ENCODE measurements around the gene UMODL1. TPM values are rescaled to one million over a fixed set of nuclear protein-coding genes. Genes with fewer than 3 reads are reported as not detected.

Gene UMODL1
- total and polyA plus RNA-seq, 9 donors: 0.01 to 2.2 (median 0.24) TPM; not detected in 5

DNA sequence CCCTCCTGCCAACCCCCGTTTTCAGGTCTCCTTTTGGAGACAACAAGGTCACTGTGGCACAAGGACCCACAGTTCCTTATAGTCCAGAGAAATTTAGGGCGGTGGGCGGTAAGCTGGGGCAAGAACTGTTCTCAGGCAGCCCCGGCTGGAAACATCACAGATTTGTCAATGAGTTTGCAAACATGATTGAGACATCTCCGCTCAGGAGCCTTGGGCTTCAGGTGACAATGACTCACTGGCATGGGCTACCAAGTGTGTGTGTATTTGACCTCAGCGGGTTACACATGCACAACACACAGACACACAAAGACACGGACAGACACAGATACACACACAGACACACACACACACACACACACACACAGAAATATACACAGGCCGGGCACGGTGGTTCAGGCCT, 89.6 kb downstream of the UMODL1 start:
- intact Hi-C loops (cut with DNase I): no loop called here
- H3K4me3 ChIP-seq: no peak overlapping the region
- no peaks in the 10 kb centered on the region for H3K36me3 ChIP-seq
- peaks cover 2% of the 10 kb centered on the region for H3K4me1 ChIP-seq (ENCODE audit: insufficient read depth)
- peak in 1 of 5 donors; percentile 5 for DNase-seq
- WGBS, 3 donors: 93 to 95% (median 94%) methylated on average over 9 of the region's 9 CpGs
- no peaks in the 10 kb centered on the region for H3K9me3 ChIP-seq
- H3K27me3 ChIP-seq: no peaks in the 10 kb centered on the region
- no peak overlapping the region for H3K27ac ChIP-seq
- no peak for TF ChIP-seq POLR2A (IDR thresholded peaks at IDR 0.05)
- TF ChIP-seq, protein P1, sequence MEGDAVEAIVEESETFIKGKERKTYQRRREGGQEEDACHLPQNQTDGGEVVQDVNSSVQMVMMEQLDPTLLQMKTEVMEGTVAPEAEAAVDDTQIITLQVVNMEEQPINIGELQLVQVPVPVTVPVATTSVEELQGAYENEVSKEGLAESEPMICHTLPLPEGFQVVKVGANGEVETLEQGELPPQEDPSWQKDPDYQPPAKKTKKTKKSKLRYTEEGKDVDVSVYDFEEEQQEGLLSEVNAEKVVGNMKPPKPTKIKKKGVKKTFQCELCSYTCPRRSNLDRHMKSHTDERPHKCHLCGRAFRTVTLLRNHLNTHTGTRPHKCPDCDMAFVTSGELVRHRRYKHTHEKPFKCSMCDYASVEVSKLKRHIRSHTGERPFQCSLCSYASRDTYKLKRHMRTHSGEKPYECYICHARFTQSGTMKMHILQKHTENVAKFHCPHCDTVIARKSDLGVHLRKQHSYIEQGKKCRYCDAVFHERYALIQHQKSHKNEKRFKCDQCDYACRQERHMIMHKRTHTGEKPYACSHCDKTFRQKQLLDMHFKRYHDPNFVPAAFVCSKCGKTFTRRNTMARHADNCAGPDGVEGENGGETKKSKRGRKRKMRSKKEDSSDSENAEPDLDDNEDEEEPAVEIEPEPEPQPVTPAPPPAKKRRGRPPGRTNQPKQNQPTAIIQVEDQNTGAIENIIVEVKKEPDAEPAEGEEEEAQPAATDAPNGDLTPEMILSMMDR (IDR thresholded peaks at IDR 0.05): no peak
- no peak for TF ChIP-seq EP300 (IDR thresholded peaks at IDR 0.05)

DNA sequence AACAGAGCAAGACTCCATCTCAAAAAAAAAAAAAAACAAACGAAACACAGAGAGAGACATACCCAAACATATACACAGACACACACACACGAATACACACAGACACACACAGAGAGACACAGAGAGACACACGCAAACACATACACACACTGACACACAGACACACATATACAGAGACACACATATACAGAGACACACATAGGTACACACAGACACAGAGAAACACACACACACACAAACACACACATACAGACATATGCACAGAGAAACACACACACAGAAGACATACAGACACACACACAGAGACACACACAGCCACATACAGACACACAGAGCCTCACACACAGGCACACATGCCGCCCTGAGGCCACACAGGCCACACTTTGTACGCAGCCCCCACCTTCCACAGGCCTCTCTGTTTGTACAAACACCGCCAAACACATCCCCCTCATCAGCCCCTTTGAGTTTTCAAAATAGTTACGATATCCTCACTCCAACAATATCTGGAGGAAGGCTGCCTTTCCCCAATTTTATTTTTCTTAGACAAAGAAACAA, 90.4 kb downstream of the UMODL1 start:
- intact Hi-C loops (cut with DNase I): no loop called here
- no peaks in the 10 kb centered on the region for H3K9me3 ChIP-seq
- no peaks in the 10 kb centered on the region for H3K27me3 ChIP-seq
- no peak overlapping the region for H3K27ac ChIP-seq
- no peak for DNase-seq
- TF ChIP-seq EP300 (IDR thresholded peaks at IDR 0.05) (no peak), POLR2A (IDR thresholded peaks at IDR 0.05) (no peak)
- TF ChIP-seq, protein P1 (IDR thresholded peaks at IDR 0.05): no peak
- no peak overlapping the region for H3K4me3 ChIP-seq
- peaks cover 2% of the 10 kb centered on the region for H3K4me1 ChIP-seq (ENCODE audit: insufficient read depth)
- H3K36me3 ChIP-seq: no peaks in the 10 kb centered on the region
- WGBS, 3 donors: 37 to 43% (median 43%) methylated on average over 7 of the region's 7 CpGs

DNA sequence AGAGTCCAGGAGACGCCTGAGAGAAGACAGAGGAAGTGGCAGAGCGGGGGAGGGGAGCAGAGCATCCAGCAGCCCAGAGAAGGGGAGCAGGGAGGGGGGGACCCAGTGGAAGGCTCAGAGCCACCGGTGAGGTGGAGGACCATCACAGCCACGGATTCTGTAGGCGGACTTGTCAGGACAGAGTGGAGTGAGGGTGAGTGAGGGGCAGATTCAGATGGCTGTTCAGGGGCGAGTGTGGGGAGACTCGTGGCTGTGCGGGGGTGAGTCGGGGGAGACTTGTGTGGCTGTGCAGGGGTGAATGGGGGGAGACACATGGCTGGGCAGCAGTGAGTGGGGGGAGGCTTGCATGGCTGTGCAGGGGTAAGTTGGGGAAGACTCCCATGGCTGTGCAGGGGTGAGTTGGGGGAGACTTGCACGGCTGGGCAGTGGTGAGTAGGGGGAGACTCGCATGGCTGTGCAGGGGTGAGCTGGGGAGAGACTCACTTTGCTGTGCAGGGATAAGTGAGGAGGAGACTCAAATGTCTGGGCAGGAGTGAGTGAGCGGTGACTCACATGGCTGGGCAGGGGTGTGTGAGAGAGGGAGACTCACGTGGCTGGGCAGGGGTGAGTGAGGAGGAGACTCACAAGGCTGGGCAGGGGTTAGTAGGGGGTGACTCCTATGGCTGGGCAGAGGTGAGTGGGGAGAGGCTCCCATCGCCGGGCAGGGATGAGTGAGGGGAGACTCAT, 91.0 kb downstream of the UMODL1 start:
- DNase-seq: peak in 1 of 5 donors; percentile 11
- H3K36me3 ChIP-seq: no peaks in the 10 kb centered on the region
- TF ChIP-seq EP300 (IDR thresholded peaks at IDR 0.05) (no peak), POLR2A (IDR thresholded peaks at IDR 0.05) (no peak)
- TF ChIP-seq, protein P1 (IDR thresholded peaks at IDR 0.05): no peak
- H3K27me3 ChIP-seq: no peaks in the 10 kb centered on the region
- intact Hi-C loops (cut with DNase I): no loop called here
- H3K4me1 ChIP-seq (ENCODE audit: insufficient read depth): peaks cover 2% of the 10 kb centered on the region
- H3K4me3 ChIP-seq: no peak overlapping the region
- H3K9me3 ChIP-seq: no peaks in the 10 kb centered on the region
- WGBS, 3 donors: 26 to 35% (median 30%) methylated on average over 15 of the region's 15 CpGs
- H3K27ac ChIP-seq: no peak overlapping the region

DNA sequence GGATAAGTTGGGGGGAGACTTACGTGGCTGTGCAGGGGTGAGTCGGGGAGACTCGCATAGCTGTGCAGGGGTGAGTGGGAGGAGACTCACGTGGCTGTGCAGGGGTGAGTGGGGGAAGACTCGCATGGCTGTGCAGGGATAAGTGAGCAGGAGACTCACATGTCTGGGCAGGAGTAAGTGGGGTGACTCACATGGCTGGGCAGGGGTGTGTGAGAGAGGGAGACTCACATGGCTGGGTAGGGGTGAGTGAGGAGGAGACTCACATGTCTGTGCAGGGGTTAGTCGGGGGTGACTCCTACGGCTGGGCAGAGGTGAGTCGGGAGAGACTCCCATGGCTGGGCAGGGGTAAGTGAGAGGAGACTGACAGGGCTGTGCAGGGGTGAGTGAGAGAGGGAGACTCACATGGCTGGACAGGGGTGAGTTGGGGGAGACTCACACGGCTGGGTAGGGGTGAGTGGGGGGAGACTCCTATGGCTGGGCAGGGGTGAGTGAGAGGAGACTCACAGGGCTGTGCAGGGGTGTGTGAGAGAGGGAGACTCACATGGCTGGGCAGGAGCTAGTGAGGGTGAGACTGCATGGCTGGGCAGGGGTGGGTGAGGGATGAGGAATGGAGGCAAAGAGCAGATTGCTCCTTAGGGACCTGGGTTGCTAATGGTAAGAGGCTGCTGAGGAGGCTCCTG, 91.9 kb downstream of the UMODL1 start:
- Histone ChIP-seq H3K9me3 (no peaks in the 10 kb centered on the region), H3K36me3 (no peaks in the 10 kb centered on the region), H3K4me1 (ENCODE audit: insufficient read depth) (peaks cover 2% of the 10 kb centered on the region), H3K27me3 (no peaks in the 10 kb centered on the region), H3K27ac (no peak overlapping the region), H3K4me3 (no peak overlapping the region)
- WGBS, 3 donors: 62 to 68% (median 67%) methylated on average over 9 of the region's 9 CpGs
- intact Hi-C loops (cut with DNase I): no loop called here
- TF ChIP-seq, protein P1 (IDR thresholded peaks at IDR 0.05): no peak
- TF ChIP-seq EP300 (IDR thresholded peaks at IDR 0.05) (no peak), POLR2A (IDR thresholded peaks at IDR 0.05) (no peak)
- DNase-seq: peak in 1 of 5 donors; percentile 4

Data from ovary (tissue), 9 donors.